Measurements from ENCODE around the gene CD93. TPM values are rescaled to one million over a fixed set of nuclear protein-coding genes. Genes with fewer than 3 reads are reported as not detected.

Gene CD93
- total and polyA plus RNA-seq, 2 donors from 2014 or later, result 9.9 to 104 TPM

- intact Hi-C loops (cut with DNase I), result no loop called here
These were observed 11.8 kb upstream of the CD93 start for GRCh38 chr20:23097636-23098580.

GRCh38 chr20:23096986-23097520 is 10.9 kb upstream of the CD93 start:
- H3K27me3 ChIP-seq (ENCODE audit: control insufficient read depth, insufficient read depth, low read length), result no peaks in the 10 kb centered on the region
- no peaks in the 10 kb centered on the region for H3K36me3 ChIP-seq (ENCODE audit: control insufficient read depth in 2 of 3, insufficient read depth in 3 of 3, low read length in 3 of 3)
- no peaks in the 10 kb centered on the region for H3K9me3 ChIP-seq (ENCODE audit: control insufficient read depth in 2 of 3, insufficient read depth in 1 of 3, low read length in 3 of 3)
- intact Hi-C loops (cut with DNase I), result no loop called here
- no peak for FAIRE-seq
- H3K27ac ChIP-seq (ENCODE audit: low read depth in 2 of 2, low read length in 2 of 2), result no peak overlapping the region
- H3K4me3 ChIP-seq (ENCODE audit: low read length in 3 of 3), result no peak overlapping the region
- no peak overlapping the region for H3K9ac ChIP-seq (ENCODE audit: low read length in 3 of 3)
- TF ChIP-seq CTCF (IDR thresholded peaks at IDR 0.05; ENCODE audit: borderline replicate concordance, extremely low read depth, insufficient read depth), result no peak
- peak in 1 of 5 donors; percentile 36 for DNase-seq
- no peaks in the 10 kb centered on the region for H3K4me1 ChIP-seq (ENCODE audit: control insufficient read depth in 2 of 3, insufficient read depth in 2 of 3, low read depth in 1 of 3, low read length in 3 of 3)

More at GRCh38 chr20:23097636-23098580, 11.8 kb upstream of the CD93 start:
- FAIRE-seq (no peak), DNase-seq (peak in 1 of 5 donors; percentile 63)
- no peaks in the 10 kb centered on the region for H3K27me3 ChIP-seq (ENCODE audit: control insufficient read depth, insufficient read depth, low read length)
- no peak for TF ChIP-seq CTCF (IDR thresholded peaks at IDR 0.05; ENCODE audit: borderline replicate concordance, extremely low read depth, insufficient read depth)
- H3K4me3 ChIP-seq (ENCODE audit: low read length in 3 of 3), result no peak overlapping the region
- H3K9me3 ChIP-seq (ENCODE audit: control insufficient read depth in 2 of 3, insufficient read depth in 1 of 3, low read length in 3 of 3), result no peaks in the 10 kb centered on the region
- no peaks in the 10 kb centered on the region for H3K36me3 ChIP-seq (ENCODE audit: control insufficient read depth in 2 of 3, insufficient read depth in 3 of 3, low read length in 3 of 3)
- H3K27ac ChIP-seq (ENCODE audit: low read depth in 2 of 2, low read length in 2 of 2), result no peak overlapping the region
- H3K4me1 ChIP-seq (ENCODE audit: control insufficient read depth in 2 of 3, insufficient read depth in 2 of 3, low read depth in 1 of 3, low read length in 3 of 3), result no peaks in the 10 kb centered on the region
- no peak overlapping the region for H3K9ac ChIP-seq (ENCODE audit: low read length in 3 of 3)

- no peaks in the 10 kb centered on the region for H3K36me3 ChIP-seq (ENCODE audit: control insufficient read depth in 2 of 3, insufficient read depth in 3 of 3, low read length in 3 of 3)
- intact Hi-C loops (cut with DNase I), result no loop called here
- no peak for TF ChIP-seq CTCF (IDR thresholded peaks at IDR 0.05; ENCODE audit: borderline replicate concordance, extremely low read depth, insufficient read depth)
- H3K4me3 ChIP-seq (ENCODE audit: low read length in 3 of 3), result no peak overlapping the region
- FAIRE-seq (no peak), DNase-seq (no peak)
- no peaks in the 10 kb centered on the region for H3K9me3 ChIP-seq (ENCODE audit: control insufficient read depth in 2 of 3, insufficient read depth in 1 of 3, low read length in 3 of 3)
- no peak overlapping the region for H3K9ac ChIP-seq (ENCODE audit: low read length in 3 of 3)
- H3K27ac ChIP-seq (ENCODE audit: low read depth in 2 of 2, low read length in 2 of 2), result no peak overlapping the region
- H3K27me3 ChIP-seq (ENCODE audit: control insufficient read depth, insufficient read depth, low read length), result no peaks in the 10 kb centered on the region
- peaks cover 0 to 6% (median 0%) of the 10 kb centered on the region in 3 donors for H3K4me1 ChIP-seq (ENCODE audit: control insufficient read depth in 2 of 3, insufficient read depth in 2 of 3, low read depth in 1 of 3, low read length in 3 of 3)
These were observed 10.0 kb upstream of the CD93 start for GRCh38 chr20:23096097-23096496.
